CD4-positive, alpha-beta T cell treated with Interleukin-1 beta for 1 hour (primary cell): ENCODE results near the gene USP12.
A peak's percentile ranks its signal among the peaks of the same experiment; 100 is the strongest.

ENCODE experiments used
- DNase-seq, 2 donors: peaks; one replicate each; pipeline ENCODE4 v3.0.0-alpha.2; 2020 to 2022

The USP12 gene

DNA sequence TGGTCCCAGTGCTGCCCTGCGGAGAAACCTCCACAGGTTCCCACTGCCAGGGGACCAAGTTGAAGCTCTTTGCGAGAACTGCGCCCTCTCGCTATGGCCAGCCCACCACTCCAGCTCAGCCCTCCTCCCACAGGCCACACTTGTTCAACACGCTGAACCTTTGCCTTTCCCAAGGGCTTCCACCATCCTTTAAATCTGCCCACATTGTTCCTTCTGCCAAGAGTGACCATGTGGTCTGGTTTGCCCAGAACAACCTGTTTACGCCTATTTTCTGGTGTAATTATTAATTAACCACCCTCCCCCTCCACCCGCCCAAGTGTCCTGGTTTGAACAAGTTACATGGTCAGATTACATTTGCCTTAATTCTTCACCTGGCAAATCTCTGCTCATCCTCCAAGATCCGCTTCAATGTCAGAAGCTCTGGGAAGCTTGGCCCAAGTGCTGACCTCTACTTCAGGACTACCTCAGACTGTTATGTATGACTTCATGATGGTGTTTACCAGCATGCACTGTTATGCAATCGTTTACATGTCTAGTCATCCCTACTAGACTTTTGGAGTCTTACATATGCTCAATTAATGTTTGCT lies 12.0 kb upstream of the USP12 start:
- no peak for DNase-seq

DNA sequence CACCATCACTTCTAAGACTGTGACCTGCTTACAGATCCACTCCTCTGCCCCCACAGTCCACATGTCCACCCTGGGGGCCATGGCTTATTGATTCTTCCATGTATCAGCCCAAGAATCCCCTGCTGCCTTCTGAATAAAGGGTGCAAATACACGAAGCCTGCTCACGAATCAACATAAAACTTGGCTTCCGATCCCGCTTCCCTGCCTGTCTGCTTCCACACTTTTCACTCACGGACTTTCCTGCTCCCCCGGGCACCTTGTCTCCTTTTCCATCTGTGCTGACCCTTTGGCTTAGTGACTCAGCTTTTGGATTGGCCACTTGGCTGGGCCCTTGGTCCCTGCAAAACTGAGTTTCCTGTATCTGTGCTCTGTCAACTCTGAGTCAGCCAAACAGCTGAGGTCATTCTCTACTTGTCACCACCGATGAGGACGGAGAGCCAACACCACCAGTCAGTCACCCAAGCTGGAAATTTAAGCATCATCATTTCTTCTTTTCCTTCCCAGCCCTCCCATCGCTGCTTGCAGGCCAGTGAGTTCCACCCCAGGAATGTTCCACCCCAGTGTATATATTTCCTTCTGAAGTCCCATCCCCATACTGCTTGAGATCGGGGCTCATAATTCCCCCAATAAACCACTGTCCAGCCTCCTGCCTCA lies 11.4 kb upstream of the USP12 start:
- no peak for DNase-seq

DNA sequence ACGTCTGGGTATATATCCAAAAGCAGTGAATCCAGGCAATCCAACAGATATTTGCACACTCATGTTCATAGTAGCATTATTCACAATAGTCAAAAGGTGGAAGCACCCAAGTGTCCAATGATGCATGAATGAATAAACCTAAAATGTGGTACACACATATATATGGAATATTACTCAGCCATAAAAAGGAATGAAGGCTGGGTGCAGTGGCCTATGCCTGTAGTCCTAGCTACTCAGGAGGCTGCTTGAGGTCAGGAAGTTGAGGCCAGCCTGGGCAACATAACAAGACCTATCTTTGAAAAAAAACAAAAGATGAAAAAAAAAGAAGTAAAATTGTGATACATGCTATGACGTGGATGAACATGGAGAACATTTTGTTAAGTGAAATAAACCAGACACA lies 10.4 kb upstream of the USP12 start:
- DNase-seq = no peak

DNA sequence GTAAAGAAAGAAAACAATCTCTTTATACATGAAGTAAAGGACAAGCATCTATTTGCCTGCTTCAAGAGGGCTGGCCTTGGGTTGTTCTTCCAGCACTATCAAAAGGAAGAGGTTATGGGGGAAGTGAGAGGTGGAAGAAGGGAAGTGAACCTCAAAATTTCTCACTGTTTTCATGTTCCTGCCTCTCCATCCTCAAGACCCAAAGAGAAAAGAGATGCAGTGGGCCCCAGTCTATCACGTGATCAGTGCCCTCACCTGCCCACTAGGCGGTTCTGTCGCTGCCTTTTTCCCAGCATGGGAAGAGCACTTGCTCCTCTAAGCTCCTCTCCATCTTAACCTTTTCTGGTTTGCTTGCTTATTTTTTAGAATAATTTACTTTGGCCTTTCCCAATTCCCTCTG lies 6.2 kb upstream of the USP12 start:
- DNase-seq = no peak

DNA sequence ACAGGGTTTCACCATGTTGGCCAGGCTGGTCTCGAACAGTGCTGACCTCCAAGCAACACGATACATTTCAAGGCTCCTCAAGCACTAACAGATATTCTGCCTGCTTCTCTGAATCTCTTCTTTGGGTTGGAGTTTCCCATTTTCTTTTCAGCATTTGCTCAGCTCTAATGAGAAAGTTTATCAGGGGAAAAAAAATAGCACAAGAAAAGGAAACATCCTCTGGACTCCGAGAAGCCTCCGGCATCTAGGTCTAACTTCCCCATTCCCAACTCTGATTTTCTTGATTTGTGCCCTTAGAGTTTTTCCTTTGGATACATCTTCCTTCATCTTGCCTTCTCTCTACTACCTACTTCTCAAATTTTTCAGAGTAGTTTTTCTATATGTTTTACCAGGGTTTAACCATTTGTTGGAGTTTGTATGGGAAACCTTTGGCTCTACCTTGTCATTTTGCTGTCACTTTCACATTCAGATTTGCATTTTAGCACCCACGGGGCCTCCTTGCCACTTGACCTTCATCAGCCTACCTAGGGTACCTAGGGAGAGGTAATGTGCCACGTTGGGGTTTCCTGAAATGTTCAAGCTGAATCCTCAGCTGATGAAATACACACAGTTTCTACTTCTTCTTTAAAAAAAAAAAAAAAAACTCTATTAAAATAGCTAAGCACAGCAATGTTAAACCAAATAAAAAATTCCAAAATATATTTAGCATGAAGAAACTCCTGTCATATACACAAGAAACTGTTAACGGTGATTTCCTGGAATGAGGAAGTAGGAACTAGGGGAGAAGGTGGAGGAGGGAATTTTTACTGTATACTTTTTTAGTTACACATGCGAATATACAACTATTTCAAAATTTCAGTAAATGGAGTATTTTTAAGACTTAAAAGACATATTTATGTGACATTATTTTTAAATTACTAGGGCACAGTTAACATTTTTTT lies 5.1 kb upstream of the USP12 start:
- DNase-seq = no peak

DNA sequence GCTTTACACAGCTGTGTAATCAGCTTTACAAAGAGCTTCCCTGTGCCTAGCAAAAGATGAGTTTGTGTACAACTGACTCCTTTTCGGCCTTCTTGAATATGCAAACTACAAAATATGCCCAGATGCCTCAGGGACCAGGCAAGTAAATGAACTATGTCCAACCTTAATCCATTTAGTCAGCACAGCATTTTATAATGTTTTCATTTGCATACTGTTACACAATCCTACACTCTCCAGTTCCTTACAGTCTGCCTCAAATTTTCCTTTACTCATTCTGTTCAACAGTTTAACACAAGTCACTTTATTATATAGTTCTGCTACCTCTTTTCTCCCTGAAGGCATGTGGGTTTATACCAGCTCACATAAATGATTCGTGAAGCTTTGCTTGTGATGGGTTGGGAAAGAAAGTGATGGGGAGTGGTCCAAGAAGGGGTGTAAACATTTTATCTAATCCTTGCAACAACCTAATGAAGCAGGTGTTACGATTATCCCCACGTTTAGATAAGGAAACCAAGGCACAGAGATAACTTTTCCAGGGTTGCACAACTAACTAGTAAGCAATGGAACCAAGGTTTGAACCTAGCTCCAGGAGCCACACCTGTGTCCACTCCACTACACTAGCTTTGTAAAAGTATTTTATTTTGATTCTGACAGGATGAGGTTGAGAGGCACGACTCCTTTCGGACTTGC lies 3.3 kb upstream of the USP12 start:
- no peak for DNase-seq

DNA sequence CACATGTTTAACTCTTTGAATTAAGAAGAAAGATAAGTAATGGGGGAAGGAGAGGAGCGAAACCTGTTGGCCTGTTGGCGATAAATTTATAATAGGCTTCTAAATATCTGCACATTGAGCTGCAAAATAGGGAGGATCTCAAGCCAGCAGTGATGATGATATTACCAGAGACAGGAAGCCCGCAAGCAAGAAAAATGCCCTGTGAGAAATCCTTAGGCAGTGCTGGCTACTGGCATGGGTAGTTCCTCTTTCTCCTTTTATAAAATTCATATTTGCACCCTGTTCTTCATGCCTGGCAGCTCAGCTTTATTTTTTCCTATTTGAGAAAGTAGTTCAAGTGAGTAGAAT lies 858 bp upstream of the USP12 start:
- peak; percentile 29 to 31 for DNase-seq

DNA sequence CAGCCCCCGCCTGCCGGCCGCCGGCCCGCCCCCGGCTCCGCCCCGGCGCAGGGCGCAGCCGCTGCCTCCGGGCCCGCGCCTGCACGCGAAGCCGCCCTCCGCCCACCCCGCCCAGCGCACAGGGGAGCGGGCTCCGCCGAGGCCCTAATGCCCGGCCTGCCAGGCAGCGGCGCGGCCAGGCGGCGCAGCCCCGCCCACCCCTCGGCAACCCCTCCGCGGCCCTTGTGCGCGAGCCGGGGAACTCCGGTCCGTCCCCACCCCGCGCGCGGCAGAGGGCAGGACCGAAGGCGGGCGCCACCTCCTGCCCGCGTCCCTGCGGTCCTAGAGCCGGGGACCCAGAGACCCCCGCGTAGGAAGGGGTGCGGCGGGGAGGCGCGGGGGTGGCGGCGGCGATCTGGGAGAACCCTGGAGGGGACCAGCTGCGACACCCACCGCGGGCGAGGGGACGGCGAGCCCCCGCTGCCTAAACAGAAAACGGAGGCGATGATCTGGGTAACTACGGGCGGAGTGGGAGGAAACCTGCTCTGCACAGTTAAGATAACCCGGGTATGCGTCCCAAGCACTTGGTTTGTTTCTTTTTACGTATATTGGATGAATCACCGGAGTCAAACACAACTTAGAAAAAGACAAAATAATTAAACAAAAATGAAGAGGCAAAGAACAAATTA lies 350 bp upstream of the USP12 start:
- peak; percentile 94 to 95 for DNase-seq

DNA sequence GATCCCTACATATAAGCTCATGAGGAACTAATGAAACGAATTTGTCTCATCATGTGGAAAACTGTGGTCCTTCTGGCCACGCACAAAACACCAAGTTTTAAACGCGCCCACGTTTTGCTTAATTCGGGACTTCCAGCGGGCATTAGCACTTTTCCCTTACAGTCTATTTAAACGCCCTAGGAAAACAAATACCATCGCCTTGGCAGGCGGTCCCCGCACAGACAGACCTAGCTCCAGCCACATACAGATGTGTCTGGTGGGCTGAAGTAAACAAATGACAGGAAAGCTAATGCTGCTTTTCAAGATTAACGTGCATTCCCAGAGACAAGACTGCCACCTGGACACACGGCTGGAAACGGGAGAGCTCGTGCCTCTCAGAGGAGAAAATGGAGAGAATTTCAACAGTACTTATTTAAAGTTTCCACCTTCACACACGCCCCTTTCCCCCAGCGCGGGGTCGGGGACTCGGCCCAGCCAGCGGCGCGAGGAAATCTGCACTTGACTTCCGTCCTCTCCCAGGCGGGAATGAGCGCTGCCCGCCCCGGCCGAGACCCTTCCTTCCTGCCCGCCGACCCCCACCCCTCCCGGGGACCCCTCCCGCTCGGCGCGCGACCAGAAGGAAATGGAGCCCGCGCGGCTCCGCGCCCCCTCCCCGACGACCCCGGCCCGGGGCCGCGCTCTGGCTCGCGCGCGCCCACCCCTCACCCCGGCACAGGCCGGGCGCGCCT lies 931 bp downstream of the USP12 start:
- peak in 1 of 2 donors; percentile 25 for DNase-seq

DNA sequence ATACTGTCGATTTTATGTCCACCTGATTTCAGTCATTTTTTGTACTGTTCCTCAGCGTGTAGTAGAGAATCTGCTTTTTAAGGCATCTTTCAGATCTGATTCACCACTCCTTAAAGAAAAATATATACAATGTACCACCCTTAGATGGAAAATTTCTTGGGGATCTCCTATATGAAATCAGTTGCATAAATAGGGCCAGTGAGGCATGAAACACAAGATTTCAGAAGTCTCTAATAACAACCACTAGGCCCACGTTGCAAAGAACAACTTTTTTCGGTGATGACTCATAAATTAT lies 1.4 kb downstream of the USP12 start:
- peak in 1 of 2 donors; percentile 33 for DNase-seq

DNA sequence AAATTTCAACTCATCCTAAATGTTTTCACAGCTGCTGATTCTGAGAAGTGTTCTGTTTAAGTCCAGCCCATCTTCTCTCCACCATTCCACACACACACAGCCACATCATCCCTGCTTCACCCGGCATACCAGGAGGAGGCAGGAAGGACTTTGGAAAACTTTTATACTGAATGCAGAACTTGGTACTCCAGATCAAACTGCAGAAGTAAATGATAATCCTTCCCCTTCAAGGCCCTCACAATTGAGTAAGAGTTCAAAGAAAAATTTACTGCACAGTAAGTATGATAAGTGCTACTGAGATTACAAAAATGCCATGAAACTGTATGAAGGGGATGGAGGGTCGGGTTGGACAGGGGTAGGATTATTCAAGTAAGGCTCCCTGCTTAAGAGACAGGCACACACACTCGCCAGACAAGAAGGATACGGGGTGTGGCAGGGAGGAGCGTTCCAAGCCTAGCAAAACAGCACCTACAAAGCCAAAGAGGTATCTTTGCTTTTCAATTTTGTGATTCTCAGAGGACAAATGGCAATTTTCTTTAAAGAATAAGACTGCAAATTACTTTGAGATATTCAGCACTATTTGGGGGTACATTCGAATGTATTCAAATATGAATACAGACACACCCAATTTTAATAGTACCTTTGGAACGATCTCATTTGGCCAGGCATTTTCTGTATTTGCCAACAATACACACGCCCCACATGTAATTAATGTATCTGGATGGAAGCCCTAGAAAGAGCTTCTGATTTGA lies 2.5 kb downstream of the USP12 start:
- DNase-seq = no peak

DNA sequence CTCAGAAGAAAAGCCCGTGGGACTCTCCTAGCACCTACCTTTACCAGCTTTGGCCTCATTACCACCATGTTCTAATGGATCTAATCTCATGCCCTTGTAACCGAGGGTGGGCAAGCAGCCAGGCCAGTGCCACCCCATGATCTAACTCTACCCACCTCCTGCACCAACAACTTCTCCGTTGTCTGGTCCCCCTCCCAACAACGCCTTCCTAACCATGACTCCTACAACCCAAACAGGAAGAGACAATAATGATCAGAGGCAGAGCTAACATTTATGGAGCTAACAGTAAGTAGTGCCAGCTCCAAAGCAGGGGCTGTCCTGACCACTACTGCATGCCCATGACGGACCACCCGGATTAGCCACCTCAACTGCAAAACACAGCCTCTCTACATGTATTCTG lies 3.5 kb downstream of the USP12 start:
- DNase-seq = no peak

DNA sequence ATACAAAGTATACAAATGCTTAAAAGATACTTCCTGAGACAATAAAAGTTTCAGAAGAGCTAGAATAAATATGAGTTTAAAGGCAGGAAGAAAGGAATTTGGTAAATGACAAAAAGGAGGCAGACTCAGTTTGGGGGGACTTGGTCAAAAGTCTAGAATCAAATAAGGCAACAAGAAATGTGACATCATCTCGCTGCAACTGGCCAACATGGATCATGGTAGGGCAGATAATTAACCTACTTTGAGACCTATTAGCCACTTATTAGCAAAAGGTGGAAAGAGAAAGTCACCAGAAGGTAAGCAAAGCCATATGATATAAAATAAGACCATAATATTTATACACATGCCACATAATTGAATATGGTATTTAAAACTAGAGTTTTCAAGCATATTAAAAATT lies 5.3 kb downstream of the USP12 start:
- DNase-seq = no peak

DNA sequence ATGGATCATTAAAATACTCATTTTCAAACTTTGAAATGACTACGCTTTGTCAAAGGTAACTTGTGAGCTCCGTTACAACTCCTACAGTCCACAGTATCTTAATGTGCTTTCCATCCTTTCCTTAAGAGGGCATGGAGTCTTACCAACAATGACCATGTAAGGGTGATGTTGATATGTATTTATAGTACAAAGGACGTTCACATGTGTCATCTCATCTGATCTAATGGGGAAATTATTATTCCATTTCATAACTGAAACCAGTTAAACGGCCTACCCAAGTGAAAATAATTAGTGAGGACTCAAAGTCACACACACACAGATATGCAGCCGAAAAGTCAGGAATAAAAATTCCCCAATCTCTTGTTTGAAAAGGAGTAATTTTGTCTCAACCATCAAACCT lies 9.6 kb downstream of the USP12 start:
- DNase-seq = no peak

DNA sequence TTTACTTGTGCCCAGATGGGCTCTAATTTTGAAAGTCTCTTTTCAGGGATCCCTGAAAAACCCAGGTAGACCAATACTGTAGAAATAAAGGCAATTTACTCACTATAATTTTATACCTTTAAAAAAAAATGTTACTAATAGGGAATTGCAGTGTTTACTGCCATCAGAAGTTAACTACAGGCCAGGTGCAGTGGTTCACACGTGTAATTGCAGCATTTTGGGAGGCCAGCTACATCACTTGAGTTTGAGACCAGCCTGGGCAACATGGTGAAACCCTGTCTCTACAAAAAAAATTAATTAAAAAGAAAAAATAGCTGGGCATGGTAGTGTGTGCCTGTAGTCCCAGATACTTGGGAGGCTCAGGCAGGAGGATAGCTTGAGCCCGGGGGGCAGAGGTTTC lies 10.2 kb downstream of the USP12 start:
- DNase-seq = no peak

DNA sequence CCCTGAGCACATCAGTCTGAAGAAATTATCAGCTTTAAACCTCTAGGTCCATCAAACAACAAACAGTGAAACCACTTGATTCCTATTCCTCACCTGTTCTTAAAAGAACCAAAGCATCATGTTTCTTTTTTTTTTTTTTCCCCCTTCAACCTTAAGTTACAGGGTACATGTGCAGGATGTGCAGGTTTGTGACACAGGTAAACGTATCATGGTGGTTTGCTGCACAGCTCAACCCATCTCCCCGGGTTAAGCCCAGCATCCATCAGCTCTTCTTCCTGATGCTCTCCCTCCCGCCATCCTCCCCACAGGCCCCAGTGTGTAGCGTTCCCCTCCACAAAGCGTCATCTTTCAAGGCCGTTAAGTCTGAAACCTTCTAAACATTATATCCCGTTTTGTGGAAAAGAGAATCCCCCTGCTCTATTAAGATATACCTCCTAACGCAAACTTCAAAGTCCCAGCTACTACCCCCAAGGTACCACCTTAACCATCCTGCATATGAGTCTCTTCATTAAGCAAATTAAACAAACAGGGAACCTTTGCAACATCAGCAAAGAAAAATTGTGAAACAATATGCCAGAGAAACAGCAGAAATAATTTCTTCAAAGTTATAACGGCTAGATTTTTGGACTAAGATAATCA lies 10.8 kb downstream of the USP12 start:
- no peak for DNase-seq

DNA sequence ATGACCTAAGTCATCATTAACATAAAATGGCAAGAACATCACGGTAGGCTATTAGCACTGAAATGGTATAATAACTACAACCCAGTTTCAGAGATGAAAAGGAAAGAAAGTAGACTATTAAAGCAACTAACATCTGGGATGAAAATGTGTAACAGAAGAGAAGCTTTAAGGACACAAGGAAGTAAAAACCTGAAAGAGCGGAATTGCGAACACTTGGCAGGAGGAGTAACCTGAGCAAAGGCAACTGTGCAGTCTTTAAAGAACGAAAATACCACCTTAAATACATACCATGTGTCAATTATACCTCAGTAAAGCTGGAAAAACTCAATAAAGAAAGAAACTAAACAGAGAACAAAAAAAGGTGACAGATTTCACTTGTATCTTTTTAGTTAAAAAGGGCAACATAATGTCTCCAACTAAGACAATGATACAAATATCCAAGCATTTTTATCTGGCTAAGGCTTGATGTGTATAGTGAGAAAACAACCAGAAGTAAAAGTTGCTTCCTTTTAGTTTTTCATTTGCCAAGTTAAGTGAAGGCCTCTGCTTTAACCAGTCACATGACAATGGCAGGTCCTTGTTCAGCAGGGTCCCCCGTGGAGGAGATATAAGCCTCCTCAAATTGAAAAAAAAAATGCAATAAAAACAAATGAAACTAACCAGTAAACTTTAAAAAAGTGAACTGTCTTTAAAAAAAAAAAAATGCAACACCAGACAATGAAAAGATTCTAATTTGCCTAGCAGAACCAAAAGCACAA lies 11.6 kb downstream of the USP12 start:
- no peak for DNase-seq

DNA sequence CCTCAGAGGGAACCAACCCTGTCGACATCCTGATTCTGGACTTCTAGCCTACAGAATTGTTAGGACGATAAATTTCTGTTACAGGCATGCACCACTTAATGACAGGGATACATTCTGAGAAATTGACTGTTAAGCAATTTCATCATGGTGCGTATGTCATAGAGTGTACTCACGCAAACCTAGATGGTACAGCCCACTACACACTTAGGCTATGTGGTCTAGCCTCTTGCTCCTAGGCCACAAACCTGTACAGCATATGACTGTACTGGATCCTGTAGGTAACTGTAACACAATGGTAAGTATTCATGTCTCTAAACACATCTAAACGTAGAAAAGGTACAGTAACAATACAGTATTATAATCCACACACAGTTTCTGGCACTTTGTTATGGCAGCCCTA lies 13.3 kb downstream of the USP12 start:
- no peak for DNase-seq

DNA sequence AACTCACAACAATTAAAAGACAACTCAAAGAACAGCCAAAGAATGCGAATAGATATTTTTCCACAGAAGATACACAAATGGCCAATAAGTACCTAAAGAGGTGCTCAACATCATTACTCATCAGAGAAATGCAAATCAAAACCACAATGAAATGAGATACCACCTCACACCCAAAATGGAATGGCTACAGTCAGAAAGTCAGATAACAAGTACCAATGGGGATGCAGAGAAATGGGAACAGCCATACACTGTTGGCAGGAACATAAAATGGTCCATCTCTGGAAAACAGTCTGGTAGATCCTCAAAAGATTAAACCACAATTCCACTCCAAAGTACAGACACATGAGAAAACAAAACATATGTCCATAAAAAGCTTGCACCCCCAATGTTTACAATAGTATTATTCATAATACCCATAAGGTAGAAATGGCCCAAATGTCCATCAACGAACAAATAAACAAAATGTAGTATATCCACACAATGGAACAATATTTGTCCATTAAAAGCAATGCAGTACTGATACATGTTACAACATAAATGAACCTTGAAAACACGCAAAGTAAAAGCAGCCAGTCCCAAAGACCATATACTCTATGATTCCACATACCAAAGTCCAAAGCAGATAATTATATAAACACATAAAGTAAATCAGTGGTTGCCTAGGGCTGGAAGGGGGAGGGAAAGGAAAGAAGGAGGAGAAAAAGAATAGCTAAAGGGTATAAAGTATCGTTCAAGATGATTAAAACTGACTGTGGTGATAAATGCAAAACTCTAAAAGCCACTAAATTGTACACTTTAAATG lies 19.6 kb downstream of the USP12 start:
- DNase-seq = no peak

DNA sequence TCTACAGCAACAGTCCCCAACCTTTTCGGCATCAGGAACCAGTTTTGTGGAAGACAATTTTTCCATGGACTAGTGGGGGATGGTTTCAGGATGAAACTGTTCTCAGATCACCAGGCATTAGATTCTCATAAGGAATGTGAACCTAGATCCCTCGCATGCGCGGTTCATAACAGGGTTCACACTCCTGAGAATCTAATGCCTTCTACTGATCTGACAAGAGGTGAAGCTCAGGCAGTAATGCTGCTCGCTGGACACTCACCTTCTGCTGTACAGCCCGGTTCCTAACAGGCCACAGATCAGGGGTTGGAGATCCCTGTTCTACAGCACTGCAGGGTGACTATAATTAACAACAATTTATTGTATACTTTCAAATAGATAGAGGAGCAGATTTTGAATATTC lies 21.9 kb downstream of the USP12 start:
- DNase-seq = no peak
